GM23248 (cell line): Measurements from ENCODE around the gene MRPL36. TPM values are rescaled to one million over a fixed set of nuclear protein-coding genes. Genes with fewer than 3 reads are reported as not detected.

ENCODE experiments used
- DNase-seq: peaks from one replicate; pipeline ENCODE4 v3.0.0-alpha.2; 2015
- H2AFZ ChIP-seq: fragments of 200-600 bp; sonication (generic); 2 replicates; pipeline ENCODE4 v1.6.1; 2016; ENCODE audit warnings: antibody characterized with exemption
- H3F3A ChIP-seq: fragments of 200-600 bp; sonication (generic); 2 replicates; pipeline ENCODE4 v1.6.1; 2016; ENCODE audit warnings: mild to moderate bottlenecking, antibody characterized with exemption, mixed run types; ENCODE audit not compliant: insufficient read depth
- H3K27ac ChIP-seq: fragments of 200-600 bp; sonication (generic); 2 replicates; pipeline ENCODE4 v1.5.1; 2016; ENCODE audit warnings: mild to moderate bottlenecking
- H3K27me3 ChIP-seq: fragments of 200-600 bp; sonication (generic); replicated peaks from 2 replicates; pipeline ENCODE4 v1.6.1; 2016; ENCODE audit warnings: mild to moderate bottlenecking; ENCODE audit not compliant: insufficient read depth
- H3K36me3 ChIP-seq: fragments of 200-600 bp; sonication (generic); 2 replicates; pipeline ENCODE4 v1.6.1; 2016; ENCODE audit warnings: low read depth, mild to moderate bottlenecking
- H3K4me1 ChIP-seq: fragments of 200-600 bp; sonication (generic); 2 replicates; pipeline ENCODE4 v1.6.1; 2016; ENCODE audit warnings: mild to moderate bottlenecking; ENCODE audit not compliant: insufficient read depth
- H3K4me2 ChIP-seq: fragments of 200-600 bp; sonication (generic); one replicate; pipeline ENCODE4 v1.6.1; 2016; ENCODE audit warnings: mild to moderate bottlenecking; ENCODE audit not compliant: unreplicated experiment
- H3K4me3 ChIP-seq: fragments of 200-600 bp; sonication (generic); 2 replicates; pipeline ENCODE4 v1.5.1; 2016; ENCODE audit warnings: mild to moderate bottlenecking
- H3K79me2 ChIP-seq: fragments of 200-600 bp; sonication (generic); 2 replicates; pipeline ENCODE4 v1.6.1; 2016; ENCODE audit warnings: mild to moderate bottlenecking; ENCODE audit not compliant: insufficient read depth
- H3K9ac ChIP-seq: fragments of 200-600 bp; sonication (generic); 2 replicates; pipeline ENCODE4 v1.6.1; 2016; ENCODE audit warnings: mild to moderate bottlenecking
- H3K9me2 ChIP-seq: fragments of 200-600 bp; sonication (generic); 2 replicates; pipeline ENCODE4 v1.6.1; 2016; ENCODE audit warnings: mixed run types, mild to moderate bottlenecking, moderate library complexity; ENCODE audit not compliant: insufficient read depth
- H3K9me3 ChIP-seq: fragments of 200-600 bp; sonication (generic); one replicate; pipeline ENCODE4 v1.6.1; 2017; ENCODE audit warnings: low read depth
- H4K20me1 ChIP-seq: fragments of 200-600 bp; sonication (generic); 2 replicates; pipeline ENCODE4 v1.6.0; 2016; ENCODE audit not compliant: insufficient read depth
- EZH2 ChIP-seq: fragments of 200-600 bp; sonication (generic); IDR thresholded peaks from 2 replicates; pipeline ENCODE4 v1.6.1; 2018; ENCODE audit warnings: antibody characterized with exemption, mild to moderate bottlenecking; ENCODE audit not compliant: insufficient read depth, poor library complexity, severe bottlenecking
- EZH2phosphoT487 ChIP-seq: fragments of 200-600 bp; sonication (generic); IDR thresholded peaks from 2 replicates; pipeline ENCODE4 v1.6.1; 2018; ENCODE audit warnings: antibody characterized with exemption, moderate library complexity, mild to moderate bottlenecking, low read depth; ENCODE audit not compliant: insufficient read depth
- WGBS, 2 experiments: methylation state at CpG; one replicate each; pipeline ENCODE4 v1.1.6; 2015 to 2017; ENCODE audit warnings: low lambda C conversion rate in 2 of 2, low coverage in 1 of 2; ENCODE audit errors: missing lambda C conversion rate in 2 of 2; 5-methylcytosine and 5-hydroxymethylcytosine counted together
- in situ Hi-C: fragments of 300-500 bp; cut with MboI; formaldehyde crosslinking; loops from 2 replicates; pipeline ENCODE4 v1.15.0; 2020
- polyA plus RNA-seq: library from polyadenylated mRNA; unstranded; fragments of >200 nt; fragmentation: Nextera tagmentation; extraction: Ambion mirVana; gene quantifications from 2 replicates; pipeline ENCODE4 v1.2.1, GENCODE V29; 2016
- total RNA-seq: library from RNA; depleted of rRNA; stranded (reverse); fragments of >200 nt; shearing (Covaris generic); gene quantifications from 2 replicates; pipeline ENCODE4 v1.2.3, GENCODE V29; 2014; rRNA removed

The MRPL36 gene
- 30.9 and 33.9 TPM in 2 replicates for total RNA-seq
- polyA plus RNA-seq = 140 and 147 TPM in 2 replicates

DNA sequence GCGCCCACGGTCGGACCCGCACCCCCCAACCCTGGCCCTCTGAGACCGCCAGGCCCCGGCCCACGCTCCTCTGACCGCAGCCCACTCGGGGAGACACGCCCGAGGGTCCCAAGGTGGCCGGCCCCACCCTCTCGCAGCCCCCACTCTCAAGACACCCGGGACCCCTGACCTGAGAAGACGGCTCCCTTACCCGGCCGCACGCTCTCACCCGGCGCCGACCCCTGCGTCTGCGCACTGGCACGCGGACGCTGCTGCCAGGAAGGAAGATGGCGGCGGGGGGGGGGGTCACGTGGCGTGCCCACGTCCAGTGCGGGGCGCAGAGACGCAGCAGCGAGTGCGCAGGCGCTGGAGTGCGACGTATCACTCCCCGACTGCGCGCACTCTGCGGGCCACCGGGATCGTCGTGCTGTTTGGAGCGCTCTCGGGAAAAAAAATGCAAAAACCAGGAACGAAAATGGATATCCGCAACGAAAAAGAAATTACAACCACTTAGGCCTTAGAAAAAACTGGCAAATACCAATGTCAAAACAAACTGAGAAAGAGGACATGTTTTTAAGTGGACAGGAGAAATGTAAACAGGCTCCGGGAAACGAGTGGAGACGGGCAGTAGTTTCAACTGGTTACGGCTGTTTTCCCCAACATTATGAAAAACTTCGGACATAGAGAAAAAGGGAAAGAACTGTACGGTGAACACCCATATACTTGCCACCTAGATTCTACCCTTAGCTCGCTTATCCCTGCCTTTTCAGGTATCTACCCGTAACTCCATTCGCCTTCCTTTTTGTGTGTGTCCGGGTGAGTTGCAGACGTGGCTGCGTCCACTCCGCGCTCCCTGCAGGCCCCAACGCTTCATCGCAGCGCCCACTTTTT lies at the start of gene MRPL36:
TSS of gene MRPL36 (minus strand) at position 236 of the 870 bp plus-strand sequence. CDS start 902 bp downstream, outside the sequence.
- Histone ChIP-seq H2AFZ (peak within 1 kb of the TSS; percentile 89), H3K9me2 (no peaks in the 10 kb centered on the region), H3K9ac (peak within 1 kb of the TSS; percentile 82), H3K36me3 (peaks cover 6% of the 10 kb centered on the region), H3K27me3 (no peaks in the 10 kb centered on the region), H3K4me1 (peaks cover 16% of the 10 kb centered on the region; the same call in 1 of the 2 replicates), H3K79me2 (peaks cover 68% of the 10 kb centered on the region), H3F3A (0 out of 2 replicates have a peak, but pooled peaks cover 16% of the 10 kb centered on the region), H3K4me3 (peak within 1 kb of the TSS; percentile 90), H3K27ac (peak within 1 kb of the TSS; percentile 83), H4K20me1 (no peaks in the 10 kb centered on the region), H3K4me2 (peak within 1 kb of the TSS; percentile 93), H3K9me3 (no peaks in the 10 kb centered on the region)
- in situ Hi-C loops = no loop called here
- TF ChIP-seq EZH2 (no peak), EZH2phosphoT487 (no peak)
- WGBS, 2 experiments = 1 to 2% methylated on average over 39 to 57 of the region's 68 CpGs
- DNase-seq = peak; percentile 96

DNA sequence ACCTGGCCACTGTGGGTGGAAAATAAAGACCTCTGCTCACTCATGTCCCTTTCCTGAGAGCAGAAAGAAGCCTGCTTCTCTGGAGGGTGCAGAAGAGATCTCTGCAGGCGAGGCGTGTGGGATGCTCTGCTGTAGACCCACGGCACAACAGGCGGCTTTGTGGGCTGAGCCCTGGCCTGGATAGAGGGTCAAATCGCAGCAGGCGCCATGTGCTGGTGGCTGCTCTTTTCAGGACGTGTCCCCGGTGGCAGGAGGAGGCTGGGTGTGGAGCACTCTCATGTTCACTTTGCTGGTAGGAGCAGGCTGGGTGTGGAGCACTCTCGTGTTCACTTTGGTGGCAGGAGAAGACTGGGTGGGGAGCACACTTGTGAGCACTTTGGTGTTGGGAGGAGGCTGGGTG lies 48.0 kb upstream of the MRPL36 start:
- no peaks in the 10 kb centered on the region for H3K4me1 ChIP-seq
- TF ChIP-seq EZH2 = no peak
- TF ChIP-seq EZH2phosphoT487 = no peak
- in situ Hi-C loops = no loop called here
- H3K36me3 ChIP-seq = no peaks in the 10 kb centered on the region
- H3K27ac ChIP-seq = no peak overlapping the region
- H3K9me2 ChIP-seq = no peaks in the 10 kb centered on the region
- no peaks in the 10 kb centered on the region for H4K20me1 ChIP-seq
- no peaks in the 10 kb centered on the region for H3K9me3 ChIP-seq
- H3F3A ChIP-seq = no peaks in the 10 kb centered on the region
- H3K4me2 ChIP-seq = no peak overlapping the region
- 49 to 56% methylated on average over 9 of the region's 9 CpGs for WGBS, 2 experiments
- H3K79me2 ChIP-seq = no peaks in the 10 kb centered on the region
- H3K27me3 ChIP-seq = peaks cover 19% of the 10 kb centered on the region
- no peak for DNase-seq
- H3K9ac ChIP-seq = no peak overlapping the region
- H3K4me3 ChIP-seq = no peak overlapping the region
- no peak overlapping the region for H2AFZ ChIP-seq

DNA sequence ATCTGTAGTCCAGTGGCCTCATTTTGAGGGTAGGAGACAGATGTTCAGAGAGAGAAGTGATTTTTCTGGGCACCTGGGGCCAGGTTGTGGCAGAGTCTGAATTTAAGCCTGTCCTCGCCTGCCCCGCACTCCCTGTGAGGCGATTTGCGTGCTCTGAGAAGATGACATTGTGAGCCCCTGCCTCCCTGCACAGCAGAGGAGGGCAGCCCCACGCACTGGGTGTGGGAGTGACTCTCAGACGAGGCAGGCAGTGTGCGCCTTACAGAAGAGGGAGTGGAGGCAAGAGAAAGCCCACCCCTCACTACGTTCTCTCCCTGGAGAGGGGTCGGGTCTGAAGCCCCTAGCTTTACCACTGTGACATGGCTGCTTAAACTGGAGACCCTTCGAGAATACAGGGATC lies 47.4 kb upstream of the MRPL36 start:
- H3K36me3 ChIP-seq = no peaks in the 10 kb centered on the region
- no peaks in the 10 kb centered on the region for H4K20me1 ChIP-seq
- in situ Hi-C loops = no loop called here
- H3K9ac ChIP-seq = no peak overlapping the region
- no peak overlapping the region for H3K4me2 ChIP-seq
- WGBS, 2 experiments = 39 to 47% methylated on average over 10 of the region's 10 CpGs
- no peaks in the 10 kb centered on the region for H3K79me2 ChIP-seq
- no peak overlapping the region for H3K27ac ChIP-seq
- no peak for DNase-seq
- no peaks in the 10 kb centered on the region for H3F3A ChIP-seq
- TF ChIP-seq EZH2phosphoT487 (no peak), EZH2 (no peak)
- no peaks in the 10 kb centered on the region for H3K9me2 ChIP-seq
- H3K9me3 ChIP-seq = no peaks in the 10 kb centered on the region
- no peak overlapping the region for H2AFZ ChIP-seq
- H3K4me3 ChIP-seq = no peak overlapping the region
- no peaks in the 10 kb centered on the region for H3K4me1 ChIP-seq
- H3K27me3 ChIP-seq = peaks cover 16% of the 10 kb centered on the region

DNA sequence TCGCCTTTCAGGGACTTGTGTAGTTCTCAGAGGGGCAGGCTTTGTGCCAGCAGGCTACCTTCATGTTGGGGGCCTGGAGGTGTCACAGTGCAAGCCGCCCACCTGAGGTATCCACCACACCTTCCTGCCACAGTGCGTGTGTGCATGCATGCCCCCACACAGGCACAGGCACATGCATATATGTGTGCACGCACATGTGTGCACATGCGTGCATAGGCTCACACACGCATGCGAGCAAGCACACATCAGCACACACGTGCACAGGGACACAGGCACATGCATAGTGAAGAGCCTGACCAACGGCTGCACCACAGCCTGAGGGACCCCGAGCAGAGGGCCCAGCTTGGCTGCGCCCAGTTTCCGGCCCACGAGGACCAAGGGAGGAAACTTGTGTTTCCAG lies 46.9 kb upstream of the MRPL36 start:
- Histone ChIP-seq H3K79me2 (no peaks in the 10 kb centered on the region), H3K9ac (no peak overlapping the region), H3K27ac (no peak overlapping the region), H3K4me3 (no peak overlapping the region), H3K9me2 (no peaks in the 10 kb centered on the region), H4K20me1 (no peaks in the 10 kb centered on the region), H3F3A (no peaks in the 10 kb centered on the region), H3K36me3 (no peaks in the 10 kb centered on the region), H3K4me1 (no peaks in the 10 kb centered on the region), H3K27me3 (peaks cover 13% of the 10 kb centered on the region), H3K9me3 (no peaks in the 10 kb centered on the region), H2AFZ (no peak overlapping the region), H3K4me2 (no peak overlapping the region)
- in situ Hi-C loops = no loop called here
- 43 to 50% methylated on average over 8 to 12 of the region's 13 CpGs for WGBS, 2 experiments
- TF ChIP-seq EZH2 = no peak
- no peak for TF ChIP-seq EZH2phosphoT487
- no peak for DNase-seq
